Neural cell (in vitro differentiated cells): ENCODE data around the gene USP36. TPM values are rescaled to one million over a fixed set of nuclear protein-coding genes. Genes with fewer than 3 reads are reported as not detected.

ENCODE experiments used
- H2AFZ ChIP-seq: fragments of 200-600, 300-800 bp; sonication (generic), shearing (Covaris generic); 2 replicates; pipeline ENCODE4 v1.6.0; 2014; ENCODE audit warnings: low read depth, mild to moderate bottlenecking, antibody characterized with exemption, low read length, moderate library complexity
- H3F3A ChIP-seq: fragments of 200-600 bp; shearing (Covaris generic); 2 replicates; pipeline ENCODE4 v1.6.1; 2016; ENCODE audit warnings: mild to moderate bottlenecking, moderate library complexity, mixed read lengths, antibody characterized with exemption, low read length; ENCODE audit not compliant: insufficient read depth, poor library complexity, severe bottlenecking
- H3K27ac ChIP-seq: fragments of 200-600, 300-800 bp; sonication (generic), shearing (Covaris generic); 2 replicates; pipeline ENCODE4 v1.5.1; 2014; ENCODE audit warnings: mild to moderate bottlenecking, low read length, moderate library complexity
- H3K27me3 ChIP-seq: fragments of 300-800, 200-600 bp; sonication (generic), shearing (Covaris generic); 2 replicates; pipeline ENCODE4 v1.6.0; 2014; ENCODE audit warnings: mild to moderate bottlenecking, low read depth, low read length, moderate library complexity; ENCODE audit not compliant: insufficient read depth
- H3K36me3 ChIP-seq: fragments of 300-800, 200-600 bp; sonication (generic), shearing (Covaris generic); 2 replicates; pipeline ENCODE4 v1.5.1; 2014; ENCODE audit warnings: mild to moderate bottlenecking, antibody characterized with exemption, low read length, moderate library complexity; ENCODE audit not compliant: insufficient read depth
- H3K4me2 ChIP-seq: fragments of 300-800, 200-600 bp; sonication (generic), shearing (Covaris generic); 2 replicates; pipeline ENCODE4 v1.6.0; 2014; ENCODE audit warnings: mild to moderate bottlenecking, low read length
- H3K4me3 ChIP-seq: fragments of 300-800, 200-600 bp; sonication (generic), shearing (Covaris generic); 2 replicates; pipeline ENCODE4 v1.5.1; 2014; ENCODE audit warnings: mild to moderate bottlenecking, low read length, moderate library complexity
- H3K79me2 ChIP-seq: fragments of 200-600 bp; shearing (Covaris generic); replicated peaks from 2 replicates; pipeline ENCODE4 v1.6.0; 2014; ENCODE audit warnings: mild to moderate bottlenecking, low read length, moderate library complexity; ENCODE audit not compliant: insufficient read depth
- H3K9ac ChIP-seq: fragments of 300-800, 200-600 bp; sonication (generic), shearing (Covaris generic); 2 replicates; pipeline ENCODE4 v1.6.1; 2016; ENCODE audit warnings: mild to moderate bottlenecking, low read length, mixed read lengths
- H3K9me2 ChIP-seq: fragments of 200-600 bp; shearing (Covaris generic); 2 replicates; pipeline ENCODE4 v1.6.1; 2016; ENCODE audit warnings: mild to moderate bottlenecking, low read length, mixed read lengths; ENCODE audit not compliant: insufficient read depth
- H3K9me3 ChIP-seq: fragments of 200-600, 300-800 bp; sonication (generic), shearing (Covaris generic); 2 replicates; pipeline ENCODE4 v1.6.1; 2016; ENCODE audit warnings: mild to moderate bottlenecking, mixed run types, low read length, moderate library complexity, mixed read lengths
- H4K20me1 ChIP-seq: fragments of 200-600 bp; shearing (Covaris generic); 2 replicates; pipeline ENCODE4 v1.6.1; 2016; ENCODE audit warnings: mild to moderate bottlenecking, mixed run types; ENCODE audit not compliant: insufficient read depth
- EP300 ChIP-seq: fragments of 450-650 bp; conservative IDR thresholded peaks from 2 replicates; pipeline ENCODE4 v1.6.1; 2014; ENCODE audit warnings: antibody characterized with exemption, mild to moderate bottlenecking, moderate library complexity; ENCODE audit not compliant: poor library complexity, severe bottlenecking
- EZH2 ChIP-seq: fragments of 200-600, 300-800 bp; shearing (Covaris generic), sonication (generic); IDR thresholded peaks from 2 replicates; pipeline ENCODE4 v1.6.1; 2014; ENCODE audit warnings: antibody characterized with exemption, low read length, borderline replicate concordance, mild to moderate bottlenecking; ENCODE audit not compliant: insufficient read depth, poor library complexity, severe bottlenecking
- MXI1 ChIP-seq: fragments of 450-650 bp; conservative IDR thresholded peaks from 2 replicates; pipeline ENCODE4 v1.6.1; 2014; ENCODE audit warnings: antibody characterized with exemption, mild to moderate bottlenecking; ENCODE audit not compliant: poor library complexity, severe bottlenecking
- POLR2AphosphoS5 ChIP-seq: IDR thresholded peaks from 2 replicates; pipeline ENCODE4 v1.6.1; 2012
- RAD21 ChIP-seq: fragments of 450-650 bp; conservative IDR thresholded peaks from 2 replicates; pipeline ENCODE4 v1.6.1; 2014; ENCODE audit warnings: antibody characterized with exemption, mild to moderate bottlenecking, moderate library complexity
- SMC3 ChIP-seq: fragments of 450-650 bp; conservative IDR thresholded peaks from 2 replicates; pipeline ENCODE4 v1.6.1; 2014; ENCODE audit warnings: antibody characterized with exemption, mild to moderate bottlenecking, moderate library complexity; ENCODE audit not compliant: poor library complexity
- TAF1 ChIP-seq: IDR thresholded peaks from 2 replicates; pipeline ENCODE4 v1.6.1; 2012; ENCODE audit warnings: low read depth
- polyA plus RNA-seq: library from polyadenylated mRNA; depleted of rRNA; stranded (reverse); fragments of >200 nt; gene quantifications from 2 replicates; pipeline ENCODE4 v1.2.3, GENCODE V29; 2014
- TF ChIP-seq, protein P1 (sequence below): IDR thresholded peaks from 2 replicates; pipeline ENCODE4 v1.6.1; 2012; ENCODE audit warnings: borderline replicate concordance
- TF ChIP-seq, protein P2 (sequence below): fragments of 450-650 bp; IDR thresholded peaks from 2 replicates; pipeline ENCODE4 v1.5.1; 2014; ENCODE audit warnings: antibody characterized with exemption, mild to moderate bottlenecking, moderate library complexity; ENCODE audit not compliant: poor library complexity, severe bottlenecking

The USP36 gene
- polyA plus RNA-seq, 1 donor from 2014 or later, result 14.4 TPM

DNA sequence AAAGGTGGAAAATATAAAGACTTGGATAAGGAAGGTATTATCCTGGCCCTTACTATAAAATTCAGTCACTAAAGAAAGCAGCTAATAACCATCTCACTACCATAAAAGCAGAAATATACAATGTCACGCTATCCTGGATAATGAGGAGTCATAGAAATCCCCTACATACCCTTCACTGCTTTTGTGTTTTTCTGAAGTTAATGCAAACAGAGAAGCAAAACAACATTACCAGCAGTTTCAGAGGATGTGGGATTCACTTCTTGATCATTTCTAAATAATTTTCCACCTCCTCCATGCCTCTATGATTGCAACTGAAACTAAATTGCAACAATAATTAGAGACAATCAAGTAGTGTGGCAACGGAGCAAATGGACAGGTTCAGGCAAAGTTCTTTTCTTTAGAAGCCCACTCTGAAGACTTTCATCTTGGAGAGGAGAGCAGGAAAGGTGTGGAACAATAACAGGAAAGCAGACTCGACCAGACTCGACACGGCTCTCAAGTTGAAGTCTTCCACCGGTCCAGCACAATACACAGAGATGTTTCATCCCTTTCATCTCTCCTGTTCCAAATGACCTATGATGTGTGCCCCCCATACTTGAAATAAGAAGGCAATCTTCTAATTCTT, 68.7 kb downstream of the USP36 start:
- Histone ChIP-seq H3F3A (no peaks in the 10 kb centered on the region), H3K27me3 (no peaks in the 10 kb centered on the region), H3K9me2 (no peaks in the 10 kb centered on the region), H3K4me2 (no peak overlapping the region), H2AFZ (no peak overlapping the region), H3K27ac (no peak overlapping the region), H3K4me3 (no peak overlapping the region), H4K20me1 (no peaks in the 10 kb centered on the region), H3K79me2 (peaks cover 3% of the 10 kb centered on the region), H3K9ac (no peak overlapping the region), H3K36me3 (no peaks in the 10 kb centered on the region), H3K9me3 (no peaks in the 10 kb centered on the region)
- TF ChIP-seq TAF1, result no peak
- TF ChIP-seq EZH2, result no peak
- no peak for TF ChIP-seq EP300
- TF ChIP-seq MXI1, result no peak
- TF ChIP-seq SMC3, result no peak
- TF ChIP-seq, protein P1, sequence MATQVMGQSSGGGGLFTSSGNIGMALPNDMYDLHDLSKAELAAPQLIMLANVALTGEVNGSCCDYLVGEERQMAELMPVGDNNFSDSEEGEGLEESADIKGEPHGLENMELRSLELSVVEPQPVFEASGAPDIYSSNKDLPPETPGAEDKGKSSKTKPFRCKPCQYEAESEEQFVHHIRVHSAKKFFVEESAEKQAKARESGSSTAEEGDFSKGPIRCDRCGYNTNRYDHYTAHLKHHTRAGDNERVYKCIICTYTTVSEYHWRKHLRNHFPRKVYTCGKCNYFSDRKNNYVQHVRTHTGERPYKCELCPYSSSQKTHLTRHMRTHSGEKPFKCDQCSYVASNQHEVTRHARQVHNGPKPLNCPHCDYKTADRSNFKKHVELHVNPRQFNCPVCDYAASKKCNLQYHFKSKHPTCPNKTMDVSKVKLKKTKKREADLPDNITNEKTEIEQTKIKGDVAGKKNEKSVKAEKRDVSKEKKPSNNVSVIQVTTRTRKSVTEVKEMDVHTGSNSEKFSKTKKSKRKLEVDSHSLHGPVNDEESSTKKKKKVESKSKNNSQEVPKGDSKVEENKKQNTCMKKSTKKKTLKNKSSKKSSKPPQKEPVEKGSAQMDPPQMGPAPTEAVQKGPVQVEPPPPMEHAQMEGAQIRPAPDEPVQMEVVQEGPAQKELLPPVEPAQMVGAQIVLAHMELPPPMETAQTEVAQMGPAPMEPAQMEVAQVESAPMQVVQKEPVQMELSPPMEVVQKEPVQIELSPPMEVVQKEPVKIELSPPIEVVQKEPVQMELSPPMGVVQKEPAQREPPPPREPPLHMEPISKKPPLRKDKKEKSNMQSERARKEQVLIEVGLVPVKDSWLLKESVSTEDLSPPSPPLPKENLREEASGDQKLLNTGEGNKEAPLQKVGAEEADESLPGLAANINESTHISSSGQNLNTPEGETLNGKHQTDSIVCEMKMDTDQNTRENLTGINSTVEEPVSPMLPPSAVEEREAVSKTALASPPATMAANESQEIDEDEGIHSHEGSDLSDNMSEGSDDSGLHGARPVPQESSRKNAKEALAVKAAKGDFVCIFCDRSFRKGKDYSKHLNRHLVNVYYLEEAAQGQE, result no peak
- no peak for TF ChIP-seq POLR2AphosphoS5
- TF ChIP-seq, protein P2, sequence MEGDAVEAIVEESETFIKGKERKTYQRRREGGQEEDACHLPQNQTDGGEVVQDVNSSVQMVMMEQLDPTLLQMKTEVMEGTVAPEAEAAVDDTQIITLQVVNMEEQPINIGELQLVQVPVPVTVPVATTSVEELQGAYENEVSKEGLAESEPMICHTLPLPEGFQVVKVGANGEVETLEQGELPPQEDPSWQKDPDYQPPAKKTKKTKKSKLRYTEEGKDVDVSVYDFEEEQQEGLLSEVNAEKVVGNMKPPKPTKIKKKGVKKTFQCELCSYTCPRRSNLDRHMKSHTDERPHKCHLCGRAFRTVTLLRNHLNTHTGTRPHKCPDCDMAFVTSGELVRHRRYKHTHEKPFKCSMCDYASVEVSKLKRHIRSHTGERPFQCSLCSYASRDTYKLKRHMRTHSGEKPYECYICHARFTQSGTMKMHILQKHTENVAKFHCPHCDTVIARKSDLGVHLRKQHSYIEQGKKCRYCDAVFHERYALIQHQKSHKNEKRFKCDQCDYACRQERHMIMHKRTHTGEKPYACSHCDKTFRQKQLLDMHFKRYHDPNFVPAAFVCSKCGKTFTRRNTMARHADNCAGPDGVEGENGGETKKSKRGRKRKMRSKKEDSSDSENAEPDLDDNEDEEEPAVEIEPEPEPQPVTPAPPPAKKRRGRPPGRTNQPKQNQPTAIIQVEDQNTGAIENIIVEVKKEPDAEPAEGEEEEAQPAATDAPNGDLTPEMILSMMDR, result no peak
- TF ChIP-seq RAD21, result no peak

DNA sequence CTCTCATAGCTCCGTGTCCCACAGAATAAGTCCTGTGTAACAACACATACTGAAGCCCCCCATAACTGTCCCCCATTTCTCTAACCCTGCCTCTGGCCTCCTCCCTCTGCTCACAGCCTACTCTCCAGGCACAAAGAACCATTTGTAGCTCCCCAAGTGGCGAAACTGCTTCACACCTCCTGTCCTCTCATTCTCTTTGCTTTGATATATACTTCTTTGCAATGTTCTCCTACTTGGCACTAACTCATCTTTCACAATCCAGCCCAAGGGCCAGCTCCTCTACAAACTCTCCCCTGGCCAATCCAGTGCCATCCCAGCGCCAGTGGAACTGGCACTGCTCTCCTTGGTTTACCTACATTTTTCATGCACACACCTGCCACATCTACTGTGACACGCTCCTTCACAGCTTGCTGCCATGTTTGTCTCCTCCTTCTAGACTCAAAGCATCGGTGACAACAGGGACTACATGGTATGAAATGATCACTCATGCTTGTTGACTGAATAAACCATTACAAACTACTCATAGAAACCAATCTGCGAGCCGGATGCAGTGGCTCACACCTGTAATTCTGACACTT, 71.3 kb downstream of the USP36 start:
- H3F3A ChIP-seq, result no peaks in the 10 kb centered on the region
- H3K4me3 ChIP-seq, result no peak overlapping the region
- H3K27me3 ChIP-seq, result no peaks in the 10 kb centered on the region
- H3K4me2 ChIP-seq, result no peak overlapping the region
- H3K9ac ChIP-seq, result no peak overlapping the region
- no peak overlapping the region for H2AFZ ChIP-seq
- no peaks in the 10 kb centered on the region for H4K20me1 ChIP-seq
- no peaks in the 10 kb centered on the region for H3K9me2 ChIP-seq
- no peak overlapping the region for H3K27ac ChIP-seq
- H3K36me3 ChIP-seq, result no peaks in the 10 kb centered on the region
- TF ChIP-seq, protein P2, result no peak
- TF ChIP-seq TAF1 (no peak), MXI1 (no peak), EZH2 (no peak), POLR2AphosphoS5 (no peak), RAD21 (no peak), SMC3 (no peak), EP300 (no peak)
- TF ChIP-seq, protein P1, result no peak
- peaks cover 21% of the 10 kb centered on the region for H3K79me2 ChIP-seq
- no peaks in the 10 kb centered on the region for H3K9me3 ChIP-seq
